CD4-positive, alpha-beta T cell treated with Interleukin-15 for 4 hours (primary cell): ENCODE results near the gene SAPCD1.

Source experiments
- DNase-seq: peaks from one replicate; pipeline ENCODE4 v3.0.0-alpha.2; 2020; ENCODE audit warnings: low spot score

SAPCD1 gene

DNA sequence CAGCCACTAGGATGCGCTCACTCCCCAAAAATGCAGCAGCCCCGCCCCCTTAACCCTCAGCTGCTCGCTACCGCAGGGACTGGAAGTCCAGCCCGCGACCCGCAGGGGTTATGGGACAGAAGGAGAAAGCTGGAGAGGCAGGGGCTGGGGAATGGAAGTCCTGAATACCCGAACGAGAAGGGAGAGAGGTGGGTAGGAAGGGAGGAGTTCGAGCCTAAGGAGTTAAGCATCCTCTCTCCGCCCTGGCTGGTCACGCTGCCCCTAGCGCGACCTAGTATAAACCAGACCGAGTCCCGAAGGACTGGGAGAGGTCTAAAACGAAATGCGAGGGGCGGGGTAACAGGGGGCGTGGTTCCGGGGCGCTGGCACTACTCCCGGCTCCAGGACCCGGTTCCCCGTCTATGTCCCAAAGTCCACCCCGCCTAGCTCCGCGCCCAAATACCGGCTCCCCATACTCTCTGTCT lies 32.9 kb upstream of the SAPCD1 start:
- peak; percentile 80 for DNase-seq

DNA sequence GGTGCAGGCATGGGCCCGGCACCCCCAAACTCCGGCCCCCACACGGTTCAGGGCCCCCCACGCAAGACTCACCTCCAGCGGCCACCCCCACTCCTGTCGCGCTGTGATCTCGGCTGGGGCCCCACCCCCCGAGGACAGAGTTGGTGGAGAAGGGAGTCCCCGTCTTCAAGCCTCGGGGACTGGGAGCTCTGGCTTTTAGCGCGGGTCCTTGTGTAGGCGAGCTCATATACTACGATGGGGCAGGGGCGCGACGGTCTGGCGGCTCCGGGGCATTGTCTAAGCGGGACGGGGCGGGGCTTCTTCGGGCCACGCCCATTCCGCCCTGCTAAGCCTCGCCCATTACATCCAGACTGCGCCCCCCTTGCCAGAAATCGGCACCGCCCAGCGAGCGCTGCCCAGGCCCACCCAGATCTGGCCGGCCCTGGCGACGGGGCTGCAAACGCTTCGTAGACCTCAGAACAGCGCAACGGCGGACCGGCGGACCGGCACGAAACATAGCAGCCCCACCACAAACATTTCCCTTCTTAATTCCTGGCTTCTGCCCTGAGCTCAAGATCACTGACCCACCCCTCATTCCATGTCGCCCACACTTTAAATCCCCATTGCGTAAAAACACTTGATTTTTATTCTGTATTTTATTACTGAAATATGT lies 32.4 kb upstream of the SAPCD1 start:
- peak; percentile 58 for DNase-seq

DNA sequence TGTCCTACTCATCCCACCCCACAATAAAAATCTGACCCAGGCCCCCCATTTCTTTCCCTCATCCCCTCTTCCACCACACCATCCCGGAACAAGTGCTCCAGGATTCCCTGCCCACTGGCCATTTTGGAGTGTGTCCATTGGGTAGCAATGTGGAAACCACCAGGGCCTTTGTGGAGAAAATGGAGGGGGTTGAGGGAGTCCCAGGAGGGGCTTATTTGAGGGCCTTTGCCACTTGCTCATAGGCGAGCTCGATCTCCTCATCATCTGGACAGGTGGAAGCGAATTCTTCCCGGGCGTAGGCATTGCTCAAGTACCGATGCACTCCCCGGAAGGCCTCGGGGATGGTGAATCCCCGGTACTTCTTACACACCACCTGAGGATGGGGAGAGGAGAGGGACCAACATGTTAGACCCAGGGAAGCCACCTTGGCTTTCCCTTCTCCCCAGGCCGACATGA lies 31.8 kb upstream of the SAPCD1 start:
- DNase-seq, result no peak

DNA sequence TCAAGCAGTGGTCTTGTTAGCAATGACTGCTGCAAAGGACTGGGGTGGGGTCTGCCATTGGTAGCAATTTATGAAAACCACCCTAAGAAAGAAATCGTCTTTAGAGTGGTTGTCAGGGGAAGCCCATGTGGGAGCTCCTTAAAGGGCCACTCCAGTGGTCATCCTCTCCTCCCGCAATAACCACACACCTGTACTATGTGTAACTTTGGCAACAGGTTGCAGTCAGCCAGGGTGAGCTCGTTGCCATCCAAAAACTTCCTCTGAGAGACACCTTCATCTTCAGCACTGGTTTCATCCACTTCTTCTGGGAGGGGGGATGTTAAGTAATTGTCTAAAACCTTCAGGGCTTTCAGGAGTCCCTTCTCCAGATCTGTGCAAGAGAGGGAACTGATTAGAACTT lies 30.4 kb upstream of the SAPCD1 start:
- DNase-seq, result no peak

DNA sequence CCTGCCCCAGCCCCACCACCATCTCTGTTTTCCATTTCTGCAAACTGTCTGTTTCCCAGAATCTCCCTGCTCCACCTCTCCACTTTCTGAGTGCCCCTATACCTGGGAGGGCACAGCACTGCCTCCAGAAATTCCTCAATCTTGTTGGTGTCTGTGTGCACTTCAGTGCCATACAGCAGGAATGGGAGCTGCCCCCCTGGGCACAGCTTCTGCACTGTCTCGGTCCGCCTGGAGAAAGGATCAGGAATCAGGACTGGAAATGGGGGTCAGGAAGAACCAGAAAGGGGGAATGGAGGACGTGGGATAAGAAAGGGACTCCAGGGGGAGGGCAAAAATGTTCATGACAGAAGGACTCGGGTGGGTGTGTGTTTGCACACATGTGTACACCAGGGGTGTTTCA lies 28.7 kb upstream of the SAPCD1 start:
- DNase-seq, result no peak

DNA sequence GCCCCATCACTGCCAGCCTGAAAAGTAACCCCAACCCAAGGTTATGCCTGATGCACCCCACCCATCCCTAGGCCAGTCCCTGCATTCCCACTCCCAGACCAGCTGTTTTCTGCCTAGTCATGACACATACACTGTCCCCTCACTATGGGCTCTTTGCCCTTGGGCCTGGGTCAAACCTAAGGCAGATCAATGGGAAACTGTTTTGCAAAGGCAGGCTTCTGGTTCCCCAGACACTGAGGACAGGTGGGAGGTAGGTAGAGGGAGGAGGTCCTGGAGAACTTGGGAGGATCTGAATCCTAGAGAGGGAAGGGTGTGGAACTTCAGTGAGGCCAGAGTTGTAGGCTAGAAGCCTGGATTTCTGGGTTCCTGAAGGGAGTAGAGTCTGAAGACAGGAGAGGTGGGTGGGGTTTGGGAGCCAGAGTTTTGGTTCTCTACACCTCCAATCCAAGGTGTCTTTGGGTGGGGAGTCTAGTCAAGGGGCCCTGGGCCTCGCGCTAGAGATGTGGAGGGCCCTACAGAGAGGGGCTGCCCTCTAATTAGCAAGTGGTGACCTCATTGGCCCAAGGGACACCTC lies 28.1 kb upstream of the SAPCD1 start:
- no peak for DNase-seq

DNA sequence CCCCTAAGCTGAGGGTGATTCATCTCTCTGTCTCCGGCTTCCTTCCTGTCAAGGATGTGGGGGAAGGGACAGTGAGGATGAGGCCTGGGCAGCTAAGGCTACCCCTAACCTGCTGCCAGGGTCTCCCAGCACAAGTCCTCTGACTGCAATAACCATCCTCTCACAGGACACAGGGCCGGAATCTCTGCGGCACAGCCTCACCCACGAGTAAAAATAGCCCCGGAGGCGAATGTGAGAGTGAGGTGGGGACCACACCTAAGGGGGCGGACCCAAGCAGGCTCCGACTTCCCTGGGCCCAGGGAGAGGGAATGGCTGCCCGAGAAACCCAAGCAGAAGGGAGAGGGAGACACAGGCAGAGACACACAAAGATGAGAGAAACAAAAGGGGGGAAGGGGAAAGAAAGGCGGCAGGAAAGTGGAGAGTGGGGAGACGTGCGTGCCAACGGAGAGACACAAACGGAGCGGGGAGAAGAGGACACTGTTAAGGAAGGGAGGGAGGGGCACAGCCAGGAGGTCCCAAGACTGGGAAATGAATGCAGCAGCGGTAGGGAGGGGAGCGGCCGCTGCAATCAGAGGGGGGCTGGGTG lies 27.5 kb upstream of the SAPCD1 start:
- DNase-seq, result peak; percentile 78

DNA sequence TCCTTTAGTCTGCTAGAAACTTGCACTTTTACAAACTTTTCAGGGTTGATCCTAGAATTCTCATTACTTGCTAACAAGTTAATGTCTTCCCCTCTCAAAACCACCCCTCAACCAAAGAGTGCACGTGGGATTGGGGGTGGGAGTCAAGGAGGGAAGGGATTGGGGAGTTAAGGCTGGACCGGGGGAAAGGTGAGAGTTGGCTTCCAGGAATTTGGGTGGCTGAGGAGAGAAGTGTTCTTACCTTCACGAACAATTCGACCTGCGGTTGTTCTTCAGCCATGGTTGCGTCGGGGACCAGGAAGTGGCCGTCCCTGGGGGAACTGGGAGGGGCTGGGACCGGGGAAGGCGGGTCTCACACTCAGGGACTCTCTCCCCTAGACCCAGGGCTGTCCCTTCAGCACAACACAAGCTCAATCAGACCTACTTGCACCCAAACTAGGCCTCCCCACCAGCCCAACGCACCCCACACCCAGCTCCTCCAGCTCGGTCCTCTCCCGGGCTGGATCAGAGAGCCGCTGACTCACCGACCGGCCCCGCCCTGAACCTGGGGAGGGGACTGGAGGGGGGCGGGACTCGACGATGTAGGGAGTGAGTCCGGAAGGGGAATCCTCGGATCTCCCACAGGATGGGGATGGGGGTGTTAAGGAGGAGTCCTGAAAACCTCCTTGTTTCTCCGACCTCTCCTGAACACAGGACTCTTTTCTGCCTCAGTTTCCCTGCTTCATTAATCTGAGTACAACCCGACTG lies 26.3 kb upstream of the SAPCD1 start, which contains the start of gene CLIC1:
Gene CLIC1, minus strand, starts transcription at position 510 of the 747 bp plus-strand sequence. Its CDS starts 230 bp downstream, at position 280.
- DNase-seq, result peak; percentile 75

DNA sequence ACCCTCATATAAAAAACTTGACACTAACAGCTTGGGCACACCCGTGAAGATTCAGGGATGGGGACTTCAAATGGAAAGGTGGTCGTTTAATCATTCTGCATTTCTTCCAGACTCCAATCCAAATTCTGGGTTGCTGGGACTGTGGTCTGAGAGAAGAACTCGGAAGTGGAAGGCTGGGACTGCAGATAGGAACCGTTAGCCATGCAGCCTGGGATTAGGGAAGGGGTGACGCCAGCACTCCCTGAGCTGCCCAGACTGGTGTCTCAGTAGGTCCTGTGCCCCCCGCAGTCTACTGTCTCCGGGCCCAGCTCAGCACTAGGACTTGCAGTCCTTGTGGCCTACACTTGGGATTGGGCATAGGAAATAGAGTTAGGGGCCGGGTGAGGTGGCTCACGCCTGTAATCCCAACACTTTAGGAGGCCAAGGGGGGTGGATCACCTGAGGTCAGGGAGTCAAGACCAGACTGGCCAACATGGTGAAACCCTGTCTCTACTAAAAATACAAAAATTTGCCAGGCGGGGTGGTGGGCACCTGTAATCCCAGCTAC lies 25.6 kb upstream of the SAPCD1 start:
- no peak for DNase-seq

DNA sequence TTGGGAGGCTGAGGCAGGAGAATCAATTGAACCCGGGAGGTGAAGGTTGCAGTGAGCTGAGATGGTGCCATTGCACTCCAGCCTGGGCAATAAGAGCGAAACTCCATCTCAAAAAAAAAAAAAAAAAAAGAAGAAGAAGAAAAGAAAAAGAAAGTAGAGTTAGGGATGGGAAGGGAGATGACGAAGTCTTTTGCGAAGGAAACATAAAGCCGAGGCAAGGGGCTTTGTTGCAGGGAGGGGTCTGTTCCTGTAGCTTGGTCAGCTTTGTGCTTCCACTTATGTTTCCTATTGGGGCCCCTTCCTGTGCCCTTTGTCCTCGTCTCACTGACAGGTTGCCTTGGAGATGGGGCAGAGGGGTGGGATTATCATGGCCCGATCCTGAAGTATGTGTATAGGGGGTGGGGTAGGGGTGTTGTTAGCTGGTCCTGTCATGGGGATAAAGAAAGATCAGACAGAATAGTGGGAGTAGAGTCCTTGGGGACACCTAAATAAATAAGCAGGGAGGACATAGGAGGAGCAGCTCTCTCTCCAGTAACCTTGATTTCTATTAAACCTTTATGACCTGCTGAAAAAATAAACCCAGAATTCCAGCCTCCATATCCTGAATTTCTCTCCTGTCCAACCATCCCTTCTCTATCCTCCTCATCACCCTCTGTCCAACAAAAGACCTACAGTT lies 25.0 kb upstream of the SAPCD1 start:
- no peak for DNase-seq

DNA sequence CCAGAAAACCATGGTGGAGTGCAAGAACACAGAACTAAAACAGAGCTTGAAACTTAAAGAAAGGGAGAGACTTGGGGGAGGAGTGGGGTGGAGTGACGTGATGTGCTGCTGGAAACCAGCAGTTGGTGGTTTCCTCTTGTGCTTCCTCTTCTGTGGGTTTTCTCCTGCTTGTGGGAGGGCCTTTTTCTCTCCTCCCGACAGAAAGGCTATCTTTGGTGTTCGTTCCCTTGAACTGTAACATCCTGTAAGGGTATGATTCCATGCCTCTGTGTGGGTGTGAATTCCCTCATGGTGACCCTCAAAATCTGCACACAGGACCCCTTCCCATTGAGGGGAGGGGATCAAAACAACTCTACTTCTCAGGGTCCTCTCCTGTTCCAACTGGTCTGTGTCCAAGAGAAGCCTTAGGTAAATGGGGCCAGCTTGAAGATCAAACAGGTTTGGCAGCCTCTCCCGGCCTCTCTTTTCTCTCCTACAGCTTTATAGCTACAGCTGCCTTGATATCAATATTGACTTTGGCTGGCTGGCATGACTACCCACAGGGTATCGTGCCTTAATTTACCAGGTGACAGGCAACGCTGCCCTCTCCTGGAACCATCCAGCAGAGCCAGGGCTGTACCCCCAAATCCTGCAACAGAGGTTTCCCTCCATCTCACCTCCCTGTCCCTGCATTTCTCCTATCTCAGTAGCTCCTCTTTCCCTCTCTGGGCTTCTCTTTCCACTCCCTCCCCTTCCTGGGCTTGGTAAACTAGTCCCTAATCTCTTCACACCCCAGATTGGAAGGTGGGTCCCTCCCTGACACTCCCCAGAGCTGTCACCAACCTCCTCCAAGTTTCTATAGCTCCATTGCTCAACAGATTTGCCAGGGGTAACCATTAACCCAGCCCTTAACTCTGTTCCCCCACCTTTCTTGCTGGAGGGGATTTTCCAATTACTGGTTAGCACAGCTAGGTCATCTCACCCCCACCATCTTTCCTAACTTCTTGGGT lies 24.2 kb upstream of the SAPCD1 start:
- peak; percentile 66 for DNase-seq

DNA sequence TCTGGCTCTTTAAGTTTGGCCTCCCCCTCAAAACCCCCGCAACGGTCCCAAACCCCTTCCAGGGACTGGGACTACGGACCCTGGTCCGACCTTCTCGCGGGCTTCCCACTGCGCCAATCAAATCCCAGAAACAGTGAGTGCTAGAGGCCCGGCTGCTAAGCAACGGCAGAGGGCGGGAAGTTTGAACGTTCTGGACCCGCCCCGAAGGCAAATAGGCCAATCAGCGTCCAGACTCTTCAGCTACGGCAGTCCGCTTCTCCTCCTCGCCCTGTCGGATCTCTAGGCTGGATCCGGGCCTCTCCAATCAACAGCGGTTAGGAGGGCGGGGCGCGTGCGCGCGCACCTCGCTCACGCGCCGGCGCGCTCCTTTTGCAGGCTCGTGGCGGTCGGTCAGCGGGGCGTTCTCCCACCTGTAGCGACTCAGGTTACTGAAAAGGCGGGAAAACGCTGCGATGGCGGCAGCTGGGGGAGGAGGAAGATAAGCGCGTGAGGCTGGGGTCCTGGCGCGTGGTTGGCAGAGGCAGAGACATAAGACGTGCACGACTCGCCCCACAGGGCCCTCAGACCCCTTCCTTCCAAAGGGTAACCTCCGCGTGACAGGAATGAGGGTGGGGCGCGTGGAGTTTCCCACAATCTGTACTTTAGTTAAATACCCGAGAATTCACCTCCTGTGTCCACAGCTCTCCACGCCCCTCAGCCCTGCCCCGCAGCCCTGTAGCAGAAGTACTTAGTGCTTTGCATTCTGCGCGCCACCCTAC lies 22.6 kb upstream of the SAPCD1 start, which contains the start of gene MSH5:
Gene MSH5, plus strand, starts transcription at position 367 of the 758 bp plus-strand sequence. CDS start 462 bp downstream, outside the sequence.
- peak; percentile 96 for DNase-seq

DNA sequence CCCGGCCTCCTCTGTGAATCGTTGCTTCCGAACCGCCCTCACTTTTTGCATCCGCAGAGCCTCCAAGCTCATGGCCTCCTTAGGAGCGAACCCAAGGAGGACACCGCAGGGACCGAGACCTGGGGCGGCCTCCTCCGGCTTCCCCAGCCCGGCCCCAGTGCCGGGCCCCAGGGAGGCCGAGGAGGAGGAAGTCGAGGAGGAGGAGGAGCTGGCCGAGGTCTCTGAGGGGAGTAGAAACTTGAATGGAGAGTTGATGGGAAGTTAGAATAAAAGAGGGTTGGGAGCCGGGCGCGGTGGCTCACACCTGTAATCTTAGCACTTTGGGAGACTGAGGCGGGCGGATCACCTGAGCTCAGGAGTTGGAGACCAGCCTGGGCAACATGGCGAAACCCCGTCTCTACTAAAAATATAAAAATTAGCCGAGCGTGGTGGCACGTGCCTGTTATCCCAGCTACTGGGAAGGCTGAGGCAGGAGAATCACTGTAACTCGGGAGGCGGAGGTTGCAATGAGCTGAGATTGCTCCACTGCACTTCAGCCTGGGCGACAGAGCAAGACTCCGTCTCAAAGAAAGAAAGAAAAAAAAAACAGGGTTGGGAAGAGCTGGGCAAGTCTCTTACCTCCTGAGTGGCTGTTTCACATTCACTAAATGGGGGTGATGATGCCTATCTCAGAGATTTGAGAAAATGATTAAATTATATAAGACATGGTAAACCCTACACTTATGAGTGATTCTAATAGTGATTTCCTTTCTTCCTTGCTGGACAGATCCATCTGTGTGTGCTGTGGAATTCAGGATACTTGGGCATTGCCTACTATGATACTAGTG lies 21.8 kb upstream of the SAPCD1 start:
- no peak for DNase-seq

DNA sequence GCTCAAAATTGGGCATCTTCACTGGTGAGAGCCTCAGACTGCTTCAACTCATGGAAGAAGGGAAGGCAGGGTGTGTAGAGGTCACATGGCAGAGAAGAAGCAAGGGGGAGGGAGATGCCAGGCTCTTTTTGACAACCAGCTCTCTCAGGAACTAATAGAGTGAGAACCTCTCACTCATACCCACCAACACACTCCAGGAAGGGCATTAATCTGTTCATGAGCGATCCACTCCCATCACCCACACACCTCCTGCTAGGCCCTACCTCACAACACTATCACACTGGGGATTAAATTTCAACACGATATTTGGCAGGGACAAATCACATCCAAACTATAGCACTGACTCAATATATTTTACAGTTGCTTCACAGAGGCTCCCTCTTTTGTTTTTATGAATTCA lies 20.6 kb upstream of the SAPCD1 start:
- DNase-seq, result no peak

DNA sequence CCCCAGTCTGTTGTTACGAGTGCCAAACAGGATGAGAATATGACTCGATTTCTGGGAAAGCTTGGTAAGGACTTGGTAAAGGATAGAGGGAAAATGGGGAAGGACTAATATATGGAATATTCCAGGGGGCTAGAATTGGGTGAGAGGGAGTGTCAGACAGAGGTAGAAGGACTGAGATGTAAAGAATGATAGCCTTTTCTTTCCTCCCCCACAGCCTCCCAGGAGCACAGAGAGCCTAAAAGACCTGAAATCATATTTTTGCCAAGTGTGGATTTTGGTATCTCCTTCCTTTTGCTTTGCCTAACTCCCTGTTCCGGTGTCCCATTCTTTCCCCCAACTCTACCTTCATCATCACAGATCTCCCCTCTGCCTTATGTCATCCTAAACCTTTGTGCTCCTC lies 19.6 kb upstream of the SAPCD1 start:
- no peak for DNase-seq

DNA sequence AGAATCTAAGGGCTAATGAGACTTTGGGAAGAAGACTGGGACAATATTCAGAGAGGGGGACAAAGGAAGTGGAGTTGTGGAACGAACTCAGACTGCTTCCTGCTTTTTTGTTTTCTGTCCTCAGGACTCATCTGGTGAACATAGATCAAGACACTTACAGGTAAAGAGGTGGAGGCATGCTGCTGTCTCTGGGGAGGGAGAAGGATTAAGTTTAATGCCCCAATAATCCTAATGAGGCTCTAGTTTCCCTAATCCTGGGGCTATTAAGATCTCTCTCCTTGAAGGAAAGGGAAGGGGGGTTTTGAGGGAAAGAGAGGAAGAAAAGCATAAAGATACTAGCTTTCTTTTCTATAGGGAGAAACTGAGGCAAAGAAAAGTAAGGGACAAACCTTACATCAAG lies 18.0 kb upstream of the SAPCD1 start:
- no peak for DNase-seq

DNA sequence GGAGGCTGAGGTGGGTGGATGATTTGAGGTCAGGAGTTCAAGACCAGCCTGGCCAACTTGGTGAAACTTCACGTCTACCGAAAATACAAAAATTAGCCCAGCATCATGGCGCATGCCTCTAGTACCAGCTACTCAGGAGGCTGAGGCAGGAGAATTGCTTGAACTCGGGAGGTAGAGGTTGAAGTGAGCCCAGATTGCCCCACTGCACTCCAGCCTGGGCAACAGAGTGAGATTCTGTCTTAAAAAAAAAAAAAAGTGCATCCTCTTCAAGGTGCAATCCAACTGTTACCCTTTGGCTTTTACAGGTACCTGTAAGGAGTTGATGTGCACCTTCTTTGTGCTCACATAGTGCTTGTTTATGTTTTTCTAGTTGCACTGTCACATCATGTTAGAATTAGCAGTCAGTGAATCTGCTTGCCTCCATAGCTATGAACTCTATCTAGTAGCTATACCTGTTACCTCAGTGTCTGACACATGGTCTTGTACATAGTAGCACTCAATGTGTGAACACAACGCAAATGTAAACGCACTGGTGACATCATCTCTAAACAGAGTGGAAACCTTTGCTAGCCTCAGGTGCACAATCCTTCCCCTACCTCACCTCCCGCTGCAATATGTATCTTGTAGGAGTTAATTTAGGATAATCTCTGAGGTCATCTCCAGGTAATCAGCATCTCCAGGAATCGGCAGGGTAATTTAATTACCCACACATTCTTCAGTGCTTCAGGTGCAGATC lies 13.0 kb upstream of the SAPCD1 start:
- DNase-seq, result no peak

DNA sequence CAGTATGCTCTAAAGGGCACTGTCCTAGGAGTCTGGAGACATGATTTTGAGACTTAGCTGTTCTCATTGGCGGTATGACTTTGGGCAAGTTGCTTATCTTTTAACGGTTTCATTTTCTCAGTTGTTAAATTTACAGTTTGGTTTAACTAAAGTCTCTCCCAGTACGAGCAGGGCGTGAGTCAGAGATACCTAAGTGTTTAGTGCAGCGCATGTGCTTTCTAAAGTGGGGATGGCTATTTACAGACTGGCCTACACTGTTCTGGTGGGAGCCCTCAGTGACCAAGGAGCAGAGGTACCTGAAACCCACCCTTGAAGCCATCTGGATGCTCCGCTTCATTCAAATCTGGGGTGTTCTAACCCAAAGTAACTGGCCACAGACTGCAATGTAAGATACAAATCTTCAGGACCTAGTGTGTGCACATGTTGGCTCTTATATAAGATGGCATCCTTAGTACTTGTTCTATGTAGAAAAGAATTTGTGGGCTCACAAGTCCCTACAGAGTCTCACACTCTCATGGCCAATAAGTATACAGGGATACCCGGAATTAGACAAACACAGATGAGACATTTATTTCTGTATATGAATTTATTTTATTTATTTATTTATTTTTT lies 11.9 kb upstream of the SAPCD1 start:
- DNase-seq, result no peak
